NCI-H774 (cell line): ENCODE measurements around the gene PLEKHO1.
A peak's percentile ranks its signal among the peaks of the same experiment; 100 is the strongest.
"Not testable (repeated sequence)": the region's sequence is repeated elsewhere in the genome, so short reads cannot be mapped to it uniquely, and the experiment has no call there.

Experiments used
- DNase-seq: peaks from one replicate; lab custom pipeline; 2025; lab: John Stamatoyannopoulos, UW

Gene PLEKHO1, protein sequence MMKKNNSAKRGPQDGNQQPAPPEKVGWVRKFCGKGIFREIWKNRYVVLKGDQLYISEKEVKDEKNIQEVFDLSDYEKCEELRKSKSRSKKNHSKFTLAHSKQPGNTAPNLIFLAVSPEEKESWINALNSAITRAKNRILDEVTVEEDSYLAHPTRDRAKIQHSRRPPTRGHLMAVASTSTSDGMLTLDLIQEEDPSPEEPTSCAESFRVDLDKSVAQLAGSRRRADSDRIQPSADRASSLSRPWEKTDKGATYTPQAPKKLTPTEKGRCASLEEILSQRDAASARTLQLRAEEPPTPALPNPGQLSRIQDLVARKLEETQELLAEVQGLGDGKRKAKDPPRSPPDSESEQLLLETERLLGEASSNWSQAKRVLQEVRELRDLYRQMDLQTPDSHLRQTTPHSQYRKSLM

DNA sequence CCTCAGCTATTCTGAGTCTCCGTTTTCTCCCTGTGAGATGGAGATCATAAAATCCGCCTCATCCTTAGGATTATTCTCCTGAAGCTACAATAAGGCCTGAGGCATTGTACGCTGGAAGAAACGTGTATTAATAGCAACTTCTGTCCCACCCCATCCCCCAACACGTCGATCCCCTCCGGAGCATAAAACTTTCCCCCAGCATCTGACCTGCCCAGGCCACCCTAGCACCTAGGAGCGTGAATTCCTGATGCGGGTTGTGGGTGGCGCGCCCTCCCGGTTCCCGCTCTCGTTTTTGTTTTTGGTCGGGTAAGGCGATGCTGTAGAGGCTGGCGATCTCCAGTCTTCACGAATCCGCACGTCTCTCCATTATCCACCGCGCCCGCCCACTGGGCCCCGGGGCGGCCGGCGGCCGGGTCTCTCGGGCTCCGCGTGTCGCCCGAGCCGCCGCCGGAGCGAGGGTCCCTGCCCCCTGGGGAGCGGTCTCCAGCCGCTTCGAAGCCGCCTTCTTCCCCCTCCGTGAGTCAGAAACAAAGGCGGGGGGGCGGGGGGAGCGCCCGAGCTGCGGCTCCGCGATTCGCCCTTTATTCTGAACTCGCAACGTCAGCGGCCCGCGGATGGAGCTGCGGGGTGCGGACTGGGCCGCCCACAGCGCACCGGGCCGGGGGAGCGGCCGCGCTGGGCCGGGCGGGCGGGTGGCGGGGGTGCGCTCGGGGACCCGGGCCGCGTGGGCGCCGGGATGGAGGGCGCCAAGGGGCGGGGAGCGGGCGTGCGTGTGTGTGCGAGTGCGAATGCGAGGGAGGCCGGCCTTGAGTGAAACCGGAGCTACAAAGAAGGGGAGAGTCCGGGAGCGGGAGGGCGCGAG, at the start of gene PLEKHO1:
TSS of gene PLEKHO1 (plus strand) at position 646 of the 862 bp plus-strand sequence. CDS start 342 bp downstream, outside the sequence.
- DNase-seq, result peak; percentile 68

DNA sequence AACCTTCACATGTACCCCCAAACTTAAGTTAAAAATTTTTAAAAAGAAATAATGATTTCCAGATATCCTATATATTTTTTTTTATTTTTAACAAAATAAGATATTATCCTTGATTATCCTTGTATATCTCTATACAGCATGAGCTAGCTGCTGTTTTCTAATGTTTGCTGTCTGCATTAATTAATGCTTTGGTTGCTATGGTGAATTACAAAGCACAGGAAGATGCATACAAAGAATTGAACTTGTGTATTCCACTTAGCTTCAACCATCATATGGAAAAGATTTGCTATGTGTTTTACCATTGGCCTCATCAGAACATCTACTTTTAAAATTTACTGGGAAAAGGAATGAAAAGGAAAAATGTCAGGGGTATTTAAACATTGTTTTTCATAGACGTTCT, 46.7 kb upstream of the PLEKHO1 start:
- no peak for DNase-seq

DNA sequence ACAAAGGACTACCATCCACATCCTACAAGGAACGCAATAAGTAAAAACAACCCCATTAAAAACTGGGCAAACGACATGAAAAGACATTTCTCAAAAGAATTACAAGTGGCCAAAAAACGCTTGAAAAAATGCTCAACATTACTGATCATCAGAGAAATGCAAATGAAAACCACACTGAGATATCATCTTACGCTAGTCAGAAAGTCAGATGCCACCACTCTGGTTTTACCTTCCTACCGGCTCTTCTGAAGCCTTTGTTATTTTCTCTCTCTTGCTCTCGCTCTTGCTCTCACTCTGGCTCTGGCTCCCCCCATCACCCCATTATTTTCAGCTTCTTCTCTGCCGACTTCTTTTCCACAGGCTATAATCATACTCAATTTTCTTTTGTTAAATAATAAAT, 43.4 kb upstream of the PLEKHO1 start:
- no peak for DNase-seq

DNA sequence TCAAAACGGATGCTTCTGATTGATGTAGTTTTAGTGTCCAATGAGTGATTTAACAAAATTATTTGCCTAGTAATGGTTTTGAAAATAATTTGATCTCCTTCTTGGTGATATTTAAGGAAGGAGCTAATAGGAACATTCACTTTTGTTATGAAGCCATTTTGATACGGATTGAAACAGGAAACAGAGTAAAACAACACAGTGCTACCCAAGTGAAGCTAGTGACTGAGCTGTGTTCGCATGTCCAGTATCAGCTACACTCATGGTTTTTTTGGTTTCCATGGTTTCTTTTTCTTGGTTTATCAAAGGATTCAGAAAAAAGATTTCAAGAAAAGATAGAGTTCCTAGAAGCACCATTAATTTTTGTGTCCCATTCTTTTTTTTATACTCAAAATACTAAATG, 40.1 kb upstream of the PLEKHO1 start:
- DNase-seq, result no peak

DNA sequence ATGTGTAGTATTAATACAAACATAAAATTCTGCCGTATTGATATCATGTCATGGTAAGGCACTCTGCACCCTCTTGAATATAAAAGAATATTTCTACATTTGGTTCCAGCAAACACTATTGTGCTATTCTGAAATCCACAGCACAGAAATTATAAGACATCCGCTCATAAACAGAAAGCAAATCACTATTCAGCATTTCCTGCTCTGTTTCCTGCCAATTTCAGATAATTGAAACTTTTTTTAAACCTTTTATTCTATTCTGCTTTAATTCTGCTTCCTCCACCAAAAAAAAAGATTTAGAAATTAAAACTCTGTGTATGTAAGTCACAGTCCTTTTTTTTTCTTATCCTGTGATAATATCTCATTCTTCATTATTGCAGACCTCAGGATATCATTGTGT, 39.6 kb upstream of the PLEKHO1 start:
- DNase-seq, result no peak

DNA sequence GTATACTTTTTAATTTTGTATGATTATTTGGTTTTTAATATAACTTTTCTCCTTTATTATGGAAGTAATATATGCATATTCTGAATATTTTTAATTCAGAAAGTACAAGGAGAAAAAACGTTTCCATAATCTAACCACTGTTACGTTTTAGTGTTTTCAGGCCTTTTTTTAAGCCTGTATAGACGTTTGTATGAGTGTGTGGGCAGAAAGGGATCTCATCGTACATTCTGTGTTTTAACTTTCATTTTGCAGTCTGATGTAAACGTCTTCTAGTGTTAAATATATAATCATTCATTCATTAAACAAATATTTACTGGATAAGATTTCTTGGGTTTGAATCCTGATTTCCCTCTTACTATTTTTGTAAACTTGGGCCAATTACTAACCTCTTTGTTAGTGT, 38.0 kb upstream of the PLEKHO1 start:
- DNase-seq, result no peak

DNA sequence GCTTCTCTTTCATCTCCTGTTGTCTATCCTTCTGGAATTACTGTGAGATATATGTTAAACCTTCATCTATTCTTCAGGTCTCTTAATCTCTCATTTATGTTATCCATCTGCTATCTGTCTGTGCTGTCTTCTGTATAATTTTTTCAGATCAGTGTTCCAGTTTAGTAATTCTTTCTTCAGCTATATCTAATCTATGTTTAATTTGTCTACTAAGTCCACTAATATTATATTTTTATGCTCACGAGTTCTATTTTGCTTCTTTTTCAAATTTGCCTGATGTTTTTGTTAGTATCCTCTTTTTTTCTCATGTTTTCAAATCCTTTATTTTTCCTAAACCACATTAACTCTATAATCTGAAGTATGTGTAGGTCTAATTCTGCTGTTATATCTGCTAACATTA, 34.6 kb upstream of the PLEKHO1 start:
- DNase-seq, result no peak

DNA sequence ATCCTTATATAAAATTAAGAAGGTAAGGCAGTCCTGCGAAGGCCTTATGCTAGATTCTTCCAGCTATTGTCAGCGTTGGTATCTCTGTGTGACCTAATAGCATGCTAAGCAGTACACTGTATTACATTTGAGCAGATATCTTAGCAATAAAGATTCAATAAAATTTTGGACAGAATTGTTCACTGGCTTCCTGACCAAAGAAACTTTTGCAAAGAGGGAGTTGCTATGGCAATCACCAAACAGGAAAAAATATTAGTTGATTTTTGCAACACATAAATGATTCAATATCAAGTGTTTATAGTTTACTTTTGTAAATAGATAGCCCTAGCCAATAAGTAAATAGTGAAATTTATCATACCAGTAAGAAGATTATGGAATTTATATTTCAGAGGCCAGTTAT, 31.0 kb upstream of the PLEKHO1 start:
- no peak for DNase-seq

DNA sequence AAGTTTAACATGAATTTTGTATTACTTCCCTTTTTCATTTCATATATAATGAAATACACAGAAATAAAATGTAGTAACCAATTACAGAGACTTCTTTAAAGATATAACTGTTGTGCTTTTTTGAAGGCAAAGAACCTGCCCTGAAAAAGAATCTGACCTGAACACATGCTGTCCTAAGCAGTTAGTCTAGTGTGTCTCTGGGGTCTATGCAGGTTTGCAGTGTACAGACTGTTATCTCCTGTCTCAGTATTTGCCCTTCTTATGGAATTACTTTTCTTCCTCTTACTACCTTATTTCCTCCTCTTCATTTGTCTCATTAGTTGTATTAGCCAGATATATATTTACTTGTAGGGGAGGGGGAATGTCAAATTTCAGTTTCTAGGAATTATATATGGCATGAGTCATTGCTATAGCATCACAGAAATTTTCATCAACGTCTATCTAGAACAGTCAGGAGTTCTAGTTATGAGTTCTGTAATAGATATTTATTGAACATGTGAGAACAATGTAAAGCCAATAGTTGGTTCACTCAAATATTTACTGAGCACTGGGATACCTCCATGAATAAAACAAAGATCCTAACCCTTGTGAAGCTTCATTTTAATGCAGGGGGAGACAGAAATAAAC, 28.4 kb upstream of the PLEKHO1 start:
- DNase-seq, result no peak

DNA sequence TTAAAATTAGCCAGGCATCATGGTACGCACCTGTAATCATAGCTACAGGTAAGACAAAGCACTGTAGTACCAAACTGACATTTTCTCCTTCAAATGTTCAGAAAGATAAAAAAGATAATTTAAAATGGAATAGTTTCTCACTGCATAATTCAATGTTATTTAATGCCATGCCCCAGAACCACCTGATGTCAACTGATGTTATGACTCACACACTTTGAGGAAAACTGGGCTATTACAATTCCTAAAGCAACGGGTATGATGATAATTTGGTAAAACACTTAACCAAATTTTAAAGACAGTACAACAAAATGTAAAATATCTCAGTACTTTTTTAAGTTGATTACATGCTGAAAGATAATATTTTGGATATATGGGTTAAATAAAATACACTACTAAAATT, 22.9 kb upstream of the PLEKHO1 start:
- no peak for DNase-seq

DNA sequence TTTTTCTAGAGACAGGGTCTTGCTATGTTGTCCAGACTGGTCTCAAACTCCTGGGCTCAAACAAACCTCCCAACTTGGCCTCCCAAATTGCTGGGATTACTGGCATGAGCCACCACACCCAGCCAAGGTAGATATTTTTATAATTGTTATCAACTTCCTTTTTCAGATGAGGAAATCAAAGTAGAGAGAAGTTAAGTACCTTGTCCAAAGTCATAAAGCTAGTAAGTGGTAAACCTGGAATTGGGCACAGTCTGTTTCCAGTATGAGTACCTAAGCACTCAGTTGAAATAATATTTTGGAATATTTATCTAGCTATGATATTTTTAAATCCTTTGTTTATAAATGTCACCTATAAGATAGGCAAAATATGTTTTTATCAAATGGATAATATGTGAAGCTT, 22.3 kb upstream of the PLEKHO1 start:
- DNase-seq, result no peak

DNA sequence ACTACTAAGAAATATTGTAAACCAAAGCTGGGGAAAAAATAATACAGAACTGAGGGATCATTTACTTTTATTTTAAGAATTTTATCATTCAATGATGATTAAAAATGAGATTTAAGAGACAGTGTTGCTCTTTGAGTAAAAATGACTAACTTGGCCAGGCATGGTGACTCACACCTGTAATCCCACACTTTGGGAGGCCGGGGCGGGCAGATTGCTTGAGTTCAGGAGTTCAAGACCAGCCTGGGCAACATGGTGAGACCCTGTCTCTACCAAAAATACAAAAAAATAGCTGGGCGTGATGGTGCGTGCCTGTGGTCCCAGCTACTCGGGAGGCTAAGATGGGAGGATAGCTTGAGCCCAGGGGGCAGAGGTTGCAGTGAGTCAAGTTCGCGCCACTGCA, 21.8 kb upstream of the PLEKHO1 start:
- no peak for DNase-seq

DNA sequence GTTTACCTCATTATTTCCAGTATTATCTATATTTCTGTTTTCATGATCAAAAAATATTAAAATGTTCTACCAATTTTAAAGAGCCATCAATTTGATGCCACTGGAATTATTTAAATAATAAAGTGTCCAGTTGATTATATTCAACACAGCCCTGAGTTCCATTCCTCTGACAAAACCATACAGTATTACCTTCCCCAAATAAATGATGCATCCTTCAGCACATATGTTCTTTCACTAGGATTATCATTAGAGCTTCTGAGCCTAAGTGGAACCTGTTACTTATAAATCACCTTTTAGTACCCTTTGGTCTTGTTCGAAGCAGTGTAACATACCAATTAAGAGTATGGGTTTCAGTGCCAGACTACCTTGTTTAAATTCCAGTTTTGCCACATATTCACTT, 17.3 kb upstream of the PLEKHO1 start:
- no peak for DNase-seq

DNA sequence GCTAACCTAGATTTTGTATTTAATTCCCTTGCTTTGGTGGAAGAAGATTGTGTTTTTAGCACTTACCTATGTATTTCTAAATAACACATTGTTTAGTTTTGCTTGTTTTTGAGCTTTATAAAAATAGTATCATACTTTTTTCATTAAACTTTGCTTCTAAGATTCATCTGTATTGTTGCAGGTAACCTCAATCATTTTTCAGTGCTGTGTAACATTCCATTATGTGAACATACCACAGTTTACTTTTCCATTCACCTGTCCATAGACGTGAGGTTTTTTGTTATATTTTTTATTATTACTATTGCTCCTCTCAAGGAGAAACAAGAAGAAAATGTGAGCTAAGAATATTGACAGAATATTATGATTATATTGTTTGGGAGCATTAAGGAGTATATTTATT, 15.2 kb upstream of the PLEKHO1 start:
- no peak for DNase-seq

DNA sequence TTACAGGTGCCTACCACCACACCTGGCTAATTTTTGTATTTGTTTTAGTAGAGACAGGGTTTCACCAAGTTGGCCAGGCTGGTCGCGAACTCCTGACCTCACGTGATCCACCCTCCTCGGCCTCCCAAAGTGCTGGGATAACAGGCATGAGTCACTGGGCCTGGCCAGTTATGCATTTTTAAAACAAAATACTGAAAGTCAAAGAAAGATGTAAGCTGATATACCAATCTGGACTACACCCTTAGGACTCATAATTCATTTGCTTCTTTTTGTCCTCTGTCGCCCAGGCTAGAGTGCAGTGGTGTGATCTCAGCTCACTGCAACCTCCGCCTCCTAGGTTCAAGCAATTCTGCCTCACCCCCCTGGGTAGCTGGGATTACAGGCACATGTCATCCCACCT, 14.3 kb upstream of the PLEKHO1 start:
- DNase-seq, result not testable (repeated sequence)

DNA sequence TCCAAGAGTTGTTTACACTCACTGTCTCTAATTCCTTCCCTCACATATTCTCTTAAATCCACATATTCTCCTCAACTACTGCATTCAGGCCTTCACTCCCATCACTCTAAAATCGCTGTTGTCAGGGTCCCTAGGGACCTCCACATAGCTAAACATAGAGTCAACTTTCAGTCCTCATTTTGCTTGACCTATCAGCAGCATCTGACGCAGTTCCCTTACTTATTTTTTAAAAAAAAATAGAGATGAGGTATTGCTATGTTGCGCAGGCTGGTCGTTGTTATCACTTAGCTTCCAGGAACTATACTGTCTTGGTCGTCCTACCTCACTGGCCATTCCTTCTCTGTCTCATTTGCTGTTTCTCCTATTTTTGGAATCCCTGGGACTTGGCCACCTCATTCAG, 11.7 kb upstream of the PLEKHO1 start:
- DNase-seq, result no peak

DNA sequence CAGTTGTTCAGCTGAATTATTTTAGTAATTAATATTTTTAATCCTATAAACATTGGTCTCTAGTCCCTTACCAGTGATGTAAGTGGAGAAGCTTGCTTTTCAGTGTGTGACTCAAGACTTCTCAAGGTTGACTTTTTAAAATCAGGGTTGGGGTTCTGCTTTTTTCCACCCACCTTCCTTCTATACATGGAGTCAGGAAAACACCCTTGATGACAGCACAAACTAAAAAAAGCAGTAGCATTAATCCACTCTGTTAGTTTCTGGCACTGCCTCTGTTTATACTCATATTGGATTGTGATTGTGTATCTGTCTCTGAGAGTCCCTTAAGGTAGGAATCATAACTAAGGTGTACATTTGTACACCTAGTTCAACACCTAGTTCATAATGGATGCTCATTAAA, 8.3 kb upstream of the PLEKHO1 start:
- DNase-seq, result no peak

DNA sequence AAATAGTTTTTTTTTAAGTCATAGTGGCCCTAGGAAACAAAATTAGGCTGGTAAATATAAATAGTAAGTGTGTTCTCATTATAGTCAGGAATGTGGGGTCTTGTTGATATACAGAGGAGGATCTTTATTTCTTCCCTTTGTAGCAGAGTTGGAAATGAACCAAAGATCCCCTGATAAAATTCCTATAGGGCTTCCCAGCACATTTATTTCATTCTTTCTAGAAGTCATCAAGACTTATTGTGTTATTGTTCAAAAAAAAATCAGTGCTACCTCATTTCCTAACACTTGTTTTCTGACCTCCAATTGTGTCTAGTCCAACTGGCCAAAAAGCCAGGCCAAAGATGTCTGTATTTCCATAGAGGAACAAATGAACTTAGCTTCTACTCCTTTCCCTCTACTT, 7.6 kb upstream of the PLEKHO1 start:
- DNase-seq, result no peak

DNA sequence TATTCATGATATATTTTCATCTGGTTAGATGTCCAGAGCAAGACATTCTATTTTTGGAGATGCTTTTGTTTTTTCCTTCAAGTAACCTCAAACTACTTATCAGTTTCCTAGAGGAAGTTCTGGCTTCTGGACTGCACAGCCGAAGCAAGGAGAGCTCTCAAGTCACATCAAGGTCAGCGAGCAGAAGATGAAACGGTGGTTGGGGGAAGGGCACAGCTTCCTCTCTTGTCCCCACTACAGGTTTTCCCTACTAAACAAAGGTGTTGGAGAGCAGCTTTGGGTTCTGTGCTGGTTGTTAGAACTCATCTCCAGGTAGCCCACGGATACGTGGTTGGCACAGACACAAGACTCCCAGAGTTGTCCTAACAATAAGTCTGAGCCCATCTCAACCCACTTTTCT, 5.1 kb upstream of the PLEKHO1 start:
- DNase-seq, result no peak

DNA sequence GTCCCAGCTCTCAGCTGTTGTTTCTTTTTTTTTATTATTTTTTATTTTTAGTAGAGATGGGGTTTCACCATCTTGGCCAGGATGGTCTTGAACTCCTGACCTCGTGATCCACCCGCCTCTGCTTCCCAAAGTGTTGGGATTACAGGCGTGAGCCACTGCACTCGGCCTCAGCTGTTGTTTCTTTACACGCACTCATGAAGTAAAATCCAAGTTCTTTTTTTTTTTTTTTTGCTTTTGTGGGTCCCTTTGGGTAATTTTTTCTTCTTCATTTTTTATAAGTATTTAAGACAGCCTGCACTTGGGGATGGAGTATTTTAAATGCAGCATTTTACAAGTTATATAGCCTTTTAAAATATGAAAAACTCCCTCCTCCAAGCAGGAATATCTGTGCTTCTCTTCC, 3.7 kb upstream of the PLEKHO1 start:
- DNase-seq, result not testable (repeated sequence)

DNA sequence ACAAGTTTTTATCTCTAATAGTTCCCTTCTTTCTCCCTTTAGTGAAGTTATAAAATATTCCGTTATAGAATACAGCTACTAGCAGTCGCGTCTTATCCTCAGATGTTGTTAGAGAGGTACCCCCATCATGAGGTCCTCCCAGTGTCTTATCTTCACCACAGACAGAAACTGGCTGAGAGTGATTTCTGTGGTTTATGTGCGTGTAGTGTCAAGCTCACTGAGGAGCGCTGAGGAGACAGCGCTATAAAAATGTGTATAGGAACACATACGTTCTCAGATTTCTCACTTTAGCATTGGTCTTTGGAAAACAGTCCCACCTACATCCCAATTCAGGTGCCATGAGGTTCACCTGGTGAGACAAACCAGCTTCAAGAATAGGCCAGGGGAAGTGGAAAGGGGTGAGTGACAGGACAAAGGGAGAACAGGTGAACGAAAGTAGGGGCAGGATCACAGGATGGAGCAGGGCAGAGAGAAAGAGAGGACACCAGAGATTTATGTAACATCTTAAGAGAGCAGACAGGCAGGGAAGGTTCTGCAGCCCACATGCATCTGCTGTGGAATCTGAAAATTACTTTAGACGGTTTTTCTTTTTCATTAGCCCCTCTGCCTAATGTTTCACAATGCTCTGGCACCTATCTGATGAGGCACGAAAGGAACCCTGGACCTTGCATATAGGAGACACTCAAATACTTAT, 2.7 kb upstream of the PLEKHO1 start:
- DNase-seq, result no peak

DNA sequence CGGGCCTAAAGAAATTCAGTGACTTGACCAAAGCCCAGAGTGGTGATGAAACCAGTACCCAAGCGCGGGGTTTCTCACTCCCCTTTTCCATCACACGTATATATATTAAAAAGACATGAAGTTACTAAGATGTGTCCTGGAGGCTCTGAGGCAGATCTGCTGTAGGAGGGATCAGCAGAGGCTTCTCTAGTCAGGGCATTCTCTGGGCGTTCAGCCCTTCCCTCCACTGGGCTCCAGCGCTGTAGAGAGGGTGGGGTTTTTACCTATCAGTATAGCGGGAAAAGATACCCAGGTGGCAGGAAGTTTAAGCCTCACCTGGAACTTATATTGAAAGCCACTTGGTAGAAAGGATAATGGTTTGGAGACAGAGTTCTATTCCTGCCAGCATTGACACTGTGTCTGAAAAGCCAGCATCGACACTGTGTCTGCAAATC, 862 bp upstream of the PLEKHO1 start:
- no peak for DNase-seq
